Activated effector memory CD4-positive, alpha-beta T cell treated with Interleukin-2 at 50 U/mL for 16 hours (primary cell): ENCODE measurements around the gene TRMT6.

Source experiments
- DNase-seq: peaks from one replicate; pipeline ENCODE4 v3.0.0-alpha.2; 2020

Gene TRMT6

DNA sequence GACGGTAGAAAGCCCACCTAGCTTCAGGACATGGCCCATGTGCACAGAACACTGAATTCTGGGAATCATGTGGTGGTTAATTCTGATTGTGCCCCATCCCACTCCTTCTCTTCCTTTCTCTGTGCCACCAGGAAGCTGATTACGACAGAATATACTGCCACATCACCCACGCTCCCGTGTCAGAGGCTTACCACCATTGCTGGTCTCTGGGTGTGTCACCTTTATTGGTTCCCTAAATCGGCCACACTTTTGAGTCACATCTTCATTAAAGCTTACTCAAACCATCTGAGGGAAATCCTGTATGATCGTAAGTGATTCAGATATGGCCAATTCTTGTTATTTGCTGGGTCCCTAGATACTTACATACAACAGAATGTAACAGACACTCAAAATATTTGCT, 3.1 kb downstream of the TRMT6 start:
- DNase-seq: no peak

GRCh38 chr20:5945963-5946362, 4.4 kb downstream of the TRMT6 start:
- DNase-seq: no peak

DNA sequence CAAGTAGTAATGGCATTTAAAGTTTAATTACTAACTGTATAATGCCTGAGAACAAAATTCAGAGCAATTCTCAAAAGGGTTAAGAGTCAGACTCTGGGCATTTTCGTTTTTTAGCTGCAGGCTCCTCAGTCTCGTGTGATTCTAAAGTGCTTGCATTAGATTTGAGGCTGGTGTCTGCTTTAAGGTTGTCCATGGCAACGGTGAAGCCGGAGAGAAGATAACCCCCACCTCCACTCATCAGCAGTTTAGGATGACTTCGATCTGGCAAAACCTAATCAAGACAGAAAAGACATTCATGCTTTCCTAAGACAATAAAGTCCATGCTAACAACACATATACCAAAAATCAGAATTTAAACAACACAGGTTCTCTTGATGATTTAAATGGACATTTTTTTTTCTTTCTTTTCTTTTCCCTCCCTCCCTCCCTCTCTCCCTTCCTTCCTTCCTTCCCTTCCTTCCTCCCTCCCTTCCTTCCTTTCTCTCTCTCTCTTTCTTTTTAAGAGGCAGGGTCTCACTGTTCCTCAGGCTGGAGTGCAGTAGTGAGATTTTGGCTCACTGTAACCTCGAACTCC, 11.8 kb downstream of the TRMT6 start:
- no peak for DNase-seq

DNA sequence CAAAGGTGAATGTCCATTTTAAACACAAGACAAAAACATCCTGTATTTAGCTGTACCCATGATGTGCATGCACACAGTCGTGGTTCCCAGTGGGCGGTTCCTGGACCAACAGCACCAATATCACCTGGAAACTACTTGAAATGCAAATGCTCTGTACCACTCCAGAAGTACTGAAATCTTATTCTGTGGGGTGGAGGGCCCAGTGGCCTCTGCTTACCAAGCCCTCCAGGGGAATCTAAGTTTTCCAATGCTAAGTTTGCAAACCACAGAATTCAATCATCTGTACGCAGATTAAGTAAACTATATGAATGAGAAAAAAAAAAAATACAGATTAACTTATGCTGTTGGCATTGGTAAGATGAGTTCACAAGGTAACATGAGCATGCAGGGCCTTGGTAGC, 14.1 kb downstream of the TRMT6 start:
- no peak for DNase-seq

DNA sequence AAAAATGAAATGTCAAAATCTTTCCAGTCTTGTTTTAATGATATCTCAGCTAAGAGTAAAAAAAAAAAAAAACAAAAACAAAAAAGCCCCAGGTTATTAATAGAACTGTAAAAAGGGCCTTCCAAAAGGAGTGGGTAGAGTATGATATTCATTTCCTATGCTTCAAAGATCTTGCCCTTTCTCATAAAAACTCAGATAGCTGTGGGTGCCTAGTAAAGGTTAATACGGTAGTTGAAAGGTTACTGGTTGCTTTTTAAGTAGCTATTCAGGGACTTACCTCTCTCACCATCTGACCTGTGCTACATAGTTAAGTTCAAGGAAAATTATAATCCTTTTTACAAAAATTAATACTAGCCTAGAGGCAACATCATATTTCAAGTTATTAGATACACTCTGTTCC, 14.9 kb downstream of the TRMT6 start:
- no peak for DNase-seq

- DNase-seq: no peak
Observed at GRCh38 chr20:5933802-5934436, 16.4 kb downstream of the TRMT6 start.

GRCh38 chr20:5932796-5933195, 17.5 kb downstream of the TRMT6 start:
- DNase-seq: no peak

- no peak for DNase-seq
Observed at GRCh38 chr20:5931411-5931810, 18.9 kb downstream of the TRMT6 start.

- DNase-seq: no peak
Observed at GRCh38 chr20:5928836-5929715, 21.3 kb downstream of the TRMT6 start.

DNA sequence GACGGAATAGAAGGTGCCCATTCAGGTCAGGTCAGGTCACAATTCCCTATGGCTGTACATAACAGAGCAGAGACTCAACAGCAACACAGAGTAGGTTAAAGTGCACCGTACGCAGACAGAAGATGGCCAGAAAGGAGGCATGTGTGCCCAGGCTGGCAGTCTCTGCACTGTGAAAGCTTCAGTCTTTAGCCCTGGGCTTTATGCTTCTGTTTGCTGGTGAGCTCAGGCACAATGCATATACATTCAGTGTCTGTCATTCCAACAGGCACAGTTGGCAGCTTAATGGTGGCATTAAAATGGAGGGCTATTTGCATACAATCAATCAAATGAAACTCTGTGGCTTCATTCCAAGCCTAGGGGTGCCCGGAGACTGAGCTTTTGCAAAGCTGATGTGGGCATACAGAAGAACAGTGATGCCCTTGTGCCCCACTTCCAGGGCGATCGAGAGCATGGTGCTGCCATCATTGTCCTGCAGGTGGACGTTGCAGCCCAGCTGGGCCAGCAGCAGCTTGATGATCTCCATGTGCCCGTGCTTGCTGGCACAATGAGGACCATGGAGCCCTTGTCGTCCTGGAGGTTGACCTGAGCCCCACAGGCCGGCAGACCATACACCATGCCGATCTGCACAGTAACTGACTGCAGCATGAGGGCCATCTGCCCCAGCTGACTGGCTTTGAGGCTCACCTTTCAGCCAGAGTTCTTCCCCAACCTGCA, 22.4 kb downstream of the TRMT6 start:
- no peak for DNase-seq

- DNase-seq: no peak
Observed at GRCh38 chr20:5925551-5925950, 24.8 kb downstream of the TRMT6 start.

DNA sequence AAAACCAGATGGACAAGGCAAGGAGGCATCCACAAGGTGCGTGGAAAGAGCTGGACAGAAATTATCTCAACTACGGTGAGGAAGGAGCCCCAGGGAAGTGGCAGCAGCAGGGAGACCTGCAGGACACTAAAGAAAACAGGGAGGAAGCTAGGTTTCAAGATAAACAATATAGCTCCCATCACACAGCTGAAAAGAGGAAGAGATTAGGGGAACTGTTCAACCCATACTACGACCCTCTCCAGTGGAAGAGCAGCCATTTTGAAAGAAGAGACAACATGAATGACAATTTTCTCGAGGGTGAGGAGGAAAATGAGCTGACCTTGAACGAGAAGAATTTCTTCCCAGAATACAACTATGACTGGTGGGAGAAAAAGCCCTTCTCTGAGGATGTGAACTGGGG, 26.8 kb downstream of the TRMT6 start:
- no peak for DNase-seq

DNA sequence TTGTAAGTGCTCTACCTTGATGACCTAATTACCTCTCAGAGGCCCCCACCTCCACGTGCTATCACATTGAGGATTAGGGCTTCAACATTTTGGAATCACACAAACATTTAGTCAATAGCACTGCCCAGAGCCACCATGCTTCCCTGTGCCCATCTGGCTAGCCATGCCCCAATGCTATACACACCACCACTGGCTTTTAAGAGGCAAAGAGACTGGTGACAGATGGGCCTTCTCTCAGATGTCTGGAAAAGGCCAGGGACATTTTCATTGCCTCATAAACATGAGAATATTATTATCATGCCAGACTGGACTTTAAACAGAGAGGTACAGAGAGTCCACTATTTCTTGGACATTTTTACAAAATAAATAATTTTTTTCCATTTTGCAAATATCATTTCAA, 29.8 kb downstream of the TRMT6 start:
- DNase-seq: no peak

DNA sequence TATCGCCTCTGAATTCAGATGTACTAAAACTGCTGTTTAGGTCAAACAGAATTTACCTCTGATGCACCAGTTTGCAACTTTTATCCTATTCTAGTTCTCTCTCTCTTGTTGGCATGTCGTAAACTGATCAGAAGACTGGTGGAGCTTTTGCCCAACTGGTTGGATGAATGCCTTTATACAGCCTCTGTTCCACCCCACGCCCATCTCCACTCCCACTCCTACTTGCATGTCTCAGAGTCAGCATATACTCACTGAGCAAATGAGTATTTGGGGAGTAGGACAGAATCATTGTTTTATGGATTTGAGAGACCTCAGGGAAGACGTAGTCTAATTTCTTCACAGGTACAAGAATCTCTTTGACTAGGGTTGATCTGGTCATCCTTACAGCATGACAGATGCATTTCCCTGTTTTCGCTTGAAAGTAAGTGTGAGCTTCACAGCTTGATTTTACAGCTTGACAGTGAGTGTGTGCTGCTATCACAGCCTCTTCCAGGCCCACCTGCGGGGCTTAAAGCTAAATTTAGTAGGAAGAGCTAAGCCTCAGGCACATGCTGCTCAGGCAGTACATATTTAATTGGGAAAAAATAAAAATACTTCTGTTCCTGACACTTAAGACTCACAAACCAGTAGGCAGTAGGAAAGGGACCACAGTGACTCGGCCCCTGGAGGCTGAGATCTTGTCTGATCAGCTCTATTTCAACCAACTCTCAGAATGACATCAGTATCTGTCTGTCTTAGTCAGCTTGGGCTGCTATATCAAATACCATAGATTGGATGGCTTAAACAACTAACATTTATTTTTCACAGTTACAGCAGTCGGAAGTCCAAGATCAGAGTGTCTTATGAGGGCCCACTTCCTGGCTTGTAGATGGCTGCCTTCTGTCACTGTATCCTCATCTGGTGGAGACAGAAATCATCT, 30.4 kb downstream of the TRMT6 start:
- DNase-seq: no peak

DNA sequence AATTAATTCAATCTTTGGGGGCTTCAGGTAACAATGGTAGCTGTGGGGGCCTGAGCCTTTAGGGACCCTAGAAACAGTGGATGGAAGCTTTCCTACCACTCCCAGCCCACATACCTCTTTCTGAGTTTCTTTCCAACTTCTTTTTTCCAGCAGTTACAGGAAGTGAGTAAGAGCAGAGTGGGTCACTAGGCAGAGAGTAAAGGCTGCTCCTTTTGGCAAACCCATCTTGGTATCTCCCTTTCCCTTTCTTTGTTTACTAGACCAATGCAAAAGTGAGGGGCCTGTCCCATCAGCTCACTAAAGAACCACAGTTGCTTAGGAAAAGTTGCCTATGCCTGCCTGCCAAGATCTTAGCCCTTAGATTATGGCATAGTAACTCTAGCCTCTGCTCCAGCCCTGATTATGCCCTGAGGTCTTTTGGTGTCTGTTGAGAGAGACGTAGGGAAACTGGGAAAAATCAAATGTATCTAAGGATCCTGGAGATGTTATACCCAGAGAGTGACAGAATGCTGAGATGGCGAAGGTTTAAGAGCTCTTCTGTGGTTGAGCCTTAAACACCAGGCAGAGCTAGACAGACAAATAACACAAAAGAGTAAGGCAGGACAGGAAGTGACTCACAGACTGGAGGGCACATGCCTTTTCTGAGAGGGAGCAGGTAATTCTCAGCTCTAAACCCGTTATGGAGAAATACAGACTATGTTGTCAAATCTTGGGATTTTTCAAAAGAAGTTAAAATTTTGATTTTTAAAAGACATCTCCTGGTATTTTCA, 31.3 kb downstream of the TRMT6 start:
- DNase-seq: no peak

- DNase-seq: no peak
Observed at GRCh38 chr20:5914859-5915258, 35.5 kb downstream of the TRMT6 start.

GRCh38 chr20:5913166-5913565, 37.2 kb downstream of the TRMT6 start:
- DNase-seq: no peak

- no peak for DNase-seq
Observed at GRCh38 chr20:5910186-5910585, 40.1 kb downstream of the TRMT6 start.

GRCh38 chr20:5908981-5909380, 41.4 kb downstream of the TRMT6 start:
- no peak for DNase-seq

DNA sequence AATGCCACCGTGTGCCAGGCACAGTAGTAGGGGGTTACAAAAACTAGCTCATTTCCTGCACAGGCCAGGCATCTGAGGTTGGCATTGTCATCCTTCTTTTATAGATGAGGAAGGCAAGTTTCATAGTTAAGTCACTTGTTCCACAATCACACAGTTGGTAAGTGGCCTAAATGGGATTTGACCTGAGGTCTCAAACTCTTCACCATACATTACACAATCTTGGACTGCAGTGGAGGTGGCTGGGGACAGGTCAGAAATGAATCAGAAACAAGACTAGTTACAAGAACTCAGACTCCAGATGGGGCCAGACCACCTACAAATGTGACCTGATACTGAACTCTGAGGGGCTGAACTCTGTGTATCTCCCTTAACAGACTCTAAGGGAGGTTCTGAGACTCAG, 49.4 kb downstream of the TRMT6 start:
- no peak for DNase-seq

DNA sequence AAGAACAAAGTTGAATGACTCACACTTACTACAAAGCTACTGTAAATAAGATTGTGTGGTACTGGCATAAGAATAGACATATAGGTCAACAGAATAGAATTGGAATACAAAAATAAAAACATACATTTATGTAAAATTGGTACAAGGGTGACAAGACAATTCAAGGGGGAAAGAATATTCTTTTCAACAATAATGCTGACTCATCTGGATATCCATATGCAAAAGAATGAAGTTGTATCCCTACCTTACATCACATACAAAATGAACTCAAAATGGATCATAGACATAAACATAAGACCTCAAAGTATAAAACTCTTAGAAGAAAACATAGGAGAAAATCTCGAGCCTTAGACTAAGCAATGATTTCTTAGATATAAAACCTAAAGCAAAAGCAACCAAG, 50.9 kb downstream of the TRMT6 start:
- DNase-seq: no peak

DNA sequence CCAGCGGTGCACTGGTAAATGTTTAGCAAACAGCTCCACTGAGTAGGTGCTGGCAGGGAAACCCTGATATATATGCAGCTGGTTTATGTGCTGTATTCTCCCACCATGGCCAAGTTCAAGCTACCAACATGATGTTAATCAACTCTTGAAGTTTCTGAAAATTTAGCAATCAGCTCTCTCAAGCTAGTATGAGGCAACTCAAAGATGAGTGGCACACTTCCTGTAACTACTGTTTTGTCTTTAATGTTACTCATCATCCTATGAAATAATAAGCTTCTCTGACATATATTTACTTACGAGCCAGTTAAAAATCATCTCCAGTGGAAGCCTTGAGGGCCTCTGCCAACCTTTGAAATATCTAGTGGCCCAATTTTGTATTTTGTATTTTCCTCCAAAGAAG, 54.7 kb downstream of the TRMT6 start:
- DNase-seq: no peak
